Astrocyte (in vitro differentiated cells and primary cell): ENCODE measurements around the gene SEC23A.

ENCODE experiments used
- CTCF ChIP-seq: IDR thresholded peaks from 2 replicates; pipeline ENCODE4 v1.5.1; 2011; ENCODE audit warnings: low read depth, mild to moderate bottlenecking, inconsistent platforms, low read length, moderate library complexity; ENCODE audit not compliant: insufficient read depth
- EZH2 ChIP-seq: IDR thresholded peaks from 2 replicates; pipeline ENCODE4 v1.6.1; 2012; ENCODE audit warnings: mild to moderate bottlenecking, low read length, inconsistent platforms; ENCODE audit not compliant: insufficient read depth

GRCh38 chr14:39102265-39102968, 618 bp downstream of the SEC23A start:
- TF ChIP-seq CTCF: no peak
- no peak for TF ChIP-seq EZH2
